Hippocampal formation (tissue), 2 donors: ENCODE data around the gene ZSCAN22.
"Not testable (repeated sequence)": the region's sequence is repeated elsewhere in the genome, so short reads cannot be mapped to it uniquely, and the experiment has no call there.

ENCODE experiments used
- DNase-seq, 2 donors: peaks; one replicate each; lab custom pipeline; 2025; lab: John Stamatoyannopoulos, UW

ZSCAN22 gene

DNA sequence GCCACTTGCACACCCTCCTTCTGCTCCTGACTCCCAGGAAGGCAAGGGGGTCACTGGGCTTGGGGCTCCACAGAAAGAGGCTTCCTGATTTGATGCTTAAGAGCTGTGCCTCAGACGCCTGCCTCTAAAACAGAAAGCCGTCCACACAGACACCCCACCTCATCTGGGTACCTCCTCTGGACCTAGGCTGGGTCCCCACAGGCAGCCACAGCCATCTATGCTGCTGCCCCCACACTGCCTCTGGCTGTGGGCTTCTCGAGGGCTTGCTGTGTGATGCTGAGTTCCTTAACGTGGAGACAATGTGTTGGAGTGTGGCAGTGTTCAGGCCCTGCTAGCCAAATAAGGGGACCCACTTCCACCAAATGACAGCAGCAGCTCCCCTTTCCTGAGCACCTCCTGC is 8.5 kb upstream of the ZSCAN22 start:
- no peak for DNase-seq

DNA sequence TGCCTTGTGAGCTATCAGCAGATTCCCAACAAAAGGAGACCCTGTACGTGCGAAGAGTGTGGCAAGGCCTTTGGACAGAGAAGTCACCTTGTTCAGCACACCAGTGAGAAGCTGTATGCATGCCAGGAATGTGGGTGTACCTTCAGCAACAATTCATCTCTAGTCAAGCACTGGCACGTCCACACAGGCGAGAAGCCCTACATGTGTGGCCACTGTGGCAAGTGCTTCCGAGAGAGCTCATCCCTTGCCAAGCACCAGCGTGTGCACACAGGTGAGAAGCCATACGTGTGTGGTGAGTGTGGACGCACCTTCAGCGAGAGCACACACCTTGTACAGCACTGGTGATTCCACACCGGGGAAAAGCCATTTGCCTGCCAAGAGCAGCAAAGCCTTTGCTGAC is 7.6 kb upstream of the ZSCAN22 start:
- DNase-seq = no peak

DNA sequence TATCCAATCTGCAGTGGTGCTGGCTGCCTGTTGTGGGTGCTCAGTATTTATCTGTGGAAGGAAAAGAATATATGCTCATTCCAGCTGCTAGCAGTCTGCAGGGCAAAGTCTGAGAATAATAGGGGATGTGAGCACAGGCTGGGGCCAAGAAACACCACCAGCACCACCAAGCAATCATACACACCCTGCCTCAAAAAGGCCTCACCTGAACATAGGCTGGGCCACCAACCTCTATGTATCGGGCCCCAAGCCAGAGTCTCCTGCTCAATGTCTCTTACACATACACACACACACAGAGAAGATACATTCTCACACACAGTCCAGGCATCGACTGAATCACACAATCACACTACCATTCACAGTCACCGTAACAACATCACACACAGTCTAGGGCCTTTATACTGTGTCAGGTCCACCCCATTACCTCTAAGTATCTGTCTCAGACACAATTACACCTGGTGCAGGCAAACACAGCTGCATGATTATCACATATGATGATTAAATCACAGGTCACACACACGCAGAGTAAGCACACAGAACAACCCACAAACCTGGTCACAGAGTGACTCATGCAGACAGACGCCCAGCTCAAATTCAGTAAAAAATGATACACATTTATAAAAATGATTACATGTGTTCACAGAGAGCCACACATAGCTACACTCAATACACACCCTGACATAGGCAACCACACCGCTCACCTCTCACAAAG is 1.3 kb upstream of the ZSCAN22 start:
- DNase-seq = no peak

DNA sequence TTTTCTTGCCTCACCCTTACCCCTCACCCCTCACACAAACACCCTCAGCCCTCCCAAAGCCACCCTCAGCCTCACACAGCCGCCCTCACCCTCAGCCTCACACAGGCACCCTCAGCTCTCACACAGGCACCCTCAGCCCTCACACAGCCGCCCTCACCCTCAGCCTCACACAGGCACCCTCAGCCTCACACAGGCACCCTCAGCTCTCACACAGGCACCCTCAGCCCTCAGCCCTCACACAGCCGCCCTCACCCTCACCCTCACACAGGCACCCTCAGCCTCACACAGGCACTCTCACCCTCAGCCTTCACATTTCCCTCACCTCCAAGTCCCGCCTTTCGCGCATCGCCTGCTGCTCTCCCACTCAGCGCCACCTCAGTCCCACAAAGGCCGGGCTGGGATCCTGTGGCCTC is 287 bp upstream of the ZSCAN22 start:
- DNase-seq = no peak

DNA sequence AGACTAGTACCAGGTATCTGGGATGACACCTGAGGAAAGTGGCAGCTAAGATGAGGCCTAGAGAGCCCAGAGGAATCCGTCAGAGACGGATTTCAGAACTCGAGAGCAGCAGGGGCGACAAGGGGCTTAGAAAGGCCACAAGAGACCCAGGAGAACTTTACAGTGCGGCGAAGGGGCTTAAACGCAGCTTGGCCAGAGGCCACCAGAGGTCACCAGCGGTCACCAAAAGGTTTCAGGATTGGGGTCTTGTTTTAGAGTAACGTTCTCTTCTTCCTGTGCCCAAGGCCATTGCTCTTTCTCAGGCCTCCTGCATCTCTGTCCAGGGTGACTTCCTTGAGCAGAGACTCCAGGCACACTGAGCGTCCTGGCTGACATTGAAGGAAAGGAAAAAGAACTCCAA is 2.2 kb downstream of the ZSCAN22 start:
- DNase-seq = no peak

DNA sequence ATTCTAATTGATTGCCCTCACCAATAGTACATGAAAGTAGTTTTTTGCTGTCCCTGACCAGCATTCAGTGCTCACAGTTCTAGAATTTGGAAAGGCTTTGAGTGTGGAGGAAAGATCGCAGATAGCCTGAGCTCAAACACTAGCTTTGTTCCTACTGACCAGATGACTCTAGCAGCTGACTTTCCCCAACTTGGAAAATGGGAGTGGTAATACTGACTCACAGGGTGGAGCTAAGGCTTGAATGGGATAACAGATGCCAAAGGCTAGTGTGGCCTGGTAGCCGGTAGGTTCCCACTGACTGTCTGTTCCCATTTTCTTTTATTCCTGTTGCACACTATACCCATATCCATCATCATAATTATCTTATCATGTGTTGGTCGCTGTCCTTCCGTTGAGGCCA is 3.7 kb downstream of the ZSCAN22 start:
- DNase-seq = peak; percentile 29 to 75

DNA sequence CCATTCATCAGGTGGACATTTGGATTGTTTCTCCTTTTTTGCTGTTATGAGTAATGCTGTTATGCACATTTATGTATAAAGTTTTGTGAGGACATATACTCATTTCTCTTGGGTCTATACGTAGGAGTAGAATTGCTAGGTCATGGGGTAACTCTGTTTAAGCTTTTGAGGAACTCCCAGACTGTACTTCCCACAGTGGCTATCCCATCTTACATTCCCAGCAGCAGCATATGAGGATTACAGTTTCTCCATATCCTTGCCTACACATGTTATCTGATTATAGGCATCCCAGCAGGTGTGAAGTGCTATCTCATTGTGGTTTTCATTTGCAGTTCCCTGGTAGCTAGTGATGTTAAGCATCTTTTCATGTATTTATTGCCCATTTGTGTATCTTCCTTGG is 5.9 kb downstream of the ZSCAN22 start:
- no peak for DNase-seq

DNA sequence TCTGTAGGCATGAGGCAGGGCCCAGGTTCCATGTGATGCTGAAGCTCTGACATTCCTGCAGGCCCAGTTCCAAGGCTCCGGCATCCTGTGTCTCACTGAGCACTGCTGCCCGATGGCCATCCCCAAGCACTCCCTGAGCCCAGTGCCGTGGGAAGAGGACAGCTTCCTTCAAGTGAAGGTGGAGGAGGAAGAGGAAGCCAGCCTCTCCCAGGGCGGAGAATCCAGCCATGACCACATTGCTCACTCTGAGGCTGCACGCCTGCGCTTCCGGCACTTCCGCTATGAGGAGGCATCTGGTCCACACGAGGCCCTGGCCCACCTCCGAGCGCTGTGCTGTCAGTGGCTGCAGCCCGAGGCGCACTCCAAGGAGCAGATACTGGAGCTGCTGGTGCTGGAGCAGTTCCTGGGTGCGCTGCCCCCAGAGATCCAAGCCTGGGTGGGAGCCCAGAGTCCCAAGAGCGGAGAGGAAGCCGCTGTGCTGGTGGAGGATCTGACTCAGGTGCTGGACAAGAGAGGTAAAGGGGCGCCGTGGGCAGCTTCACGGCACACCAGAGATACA is 8.0 kb downstream of the ZSCAN22 start:
- DNase-seq = no peak

DNA sequence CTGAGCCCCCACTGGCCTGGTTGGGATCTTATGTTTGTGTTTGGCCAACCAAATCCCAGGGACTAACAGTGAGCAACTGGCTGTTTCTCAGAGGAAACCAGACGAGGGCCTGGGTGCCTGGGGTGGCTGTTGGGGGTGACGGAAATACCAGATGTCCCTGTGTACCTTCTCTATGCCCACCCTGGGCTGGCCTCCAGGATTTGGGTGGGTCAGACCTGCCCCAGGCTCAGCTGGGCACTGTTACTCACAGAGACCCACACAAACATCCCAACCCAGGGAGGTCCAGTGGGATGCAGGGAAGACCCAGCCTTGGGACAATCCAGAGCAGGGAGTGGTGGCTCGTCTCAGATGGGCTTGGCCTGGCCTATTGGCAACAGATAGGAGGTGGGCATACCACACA is 8.8 kb downstream of the ZSCAN22 start:
- DNase-seq = no peak

DNA sequence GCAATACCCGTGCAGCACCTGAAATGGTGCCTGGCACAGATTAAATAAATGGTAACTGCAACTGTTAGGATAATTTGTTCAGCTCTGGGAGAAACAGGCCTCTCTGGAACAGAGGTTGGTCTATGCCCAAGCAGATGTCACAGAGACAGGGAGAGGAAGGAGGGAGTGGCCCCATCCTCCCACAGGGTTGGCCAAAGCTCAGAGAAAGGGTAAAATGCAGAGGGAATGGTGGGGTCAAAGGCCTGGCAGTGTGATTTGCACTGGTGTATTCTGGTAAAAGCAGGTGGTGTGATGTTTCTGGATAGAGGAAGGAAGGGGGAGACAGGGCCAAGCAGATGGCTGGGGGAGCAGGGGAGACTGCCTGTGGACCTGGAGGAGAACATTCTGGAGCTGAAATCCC is 9.4 kb downstream of the ZSCAN22 start:
- no peak for DNase-seq

DNA sequence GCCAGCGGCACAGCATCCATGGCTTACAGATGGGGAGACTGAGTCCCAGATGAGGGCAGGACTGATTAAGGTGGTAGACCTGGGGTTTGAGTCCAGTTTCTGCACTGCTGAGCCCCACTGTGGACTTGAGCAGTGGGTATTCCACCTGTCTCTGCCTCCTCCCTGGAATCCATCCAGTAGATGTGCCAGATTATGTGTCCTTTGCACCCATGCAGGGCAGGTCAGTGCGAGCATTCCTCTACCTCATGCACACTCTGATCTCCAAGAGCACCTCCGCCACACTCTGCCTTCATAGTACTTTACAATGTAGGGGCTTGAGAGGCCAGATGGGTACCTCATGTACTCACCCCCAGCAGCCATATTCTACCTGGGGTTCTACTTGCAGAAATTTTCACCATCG is 10.0 kb downstream of the ZSCAN22 start:
- DNase-seq = no peak

DNA sequence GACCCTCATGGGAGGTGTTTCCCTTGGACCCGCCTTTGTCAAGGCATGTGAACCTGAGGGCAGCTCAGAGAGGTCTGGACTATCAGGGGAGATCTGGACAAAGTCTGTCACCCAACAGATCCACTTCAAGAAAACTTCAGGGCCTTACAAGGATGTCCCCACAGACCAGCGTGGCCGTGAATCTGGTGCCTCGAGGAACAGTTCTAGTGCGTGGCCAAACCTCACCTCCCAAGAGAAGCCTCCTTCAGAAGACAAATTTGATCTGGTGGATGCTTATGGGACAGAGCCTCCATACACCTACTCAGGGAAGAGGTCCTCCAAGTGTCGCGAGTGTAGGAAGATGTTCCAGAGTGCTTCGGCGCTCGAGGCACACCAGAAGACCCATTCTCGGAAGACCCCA is 11.5 kb downstream of the ZSCAN22 start:
- DNase-seq = no peak

DNA sequence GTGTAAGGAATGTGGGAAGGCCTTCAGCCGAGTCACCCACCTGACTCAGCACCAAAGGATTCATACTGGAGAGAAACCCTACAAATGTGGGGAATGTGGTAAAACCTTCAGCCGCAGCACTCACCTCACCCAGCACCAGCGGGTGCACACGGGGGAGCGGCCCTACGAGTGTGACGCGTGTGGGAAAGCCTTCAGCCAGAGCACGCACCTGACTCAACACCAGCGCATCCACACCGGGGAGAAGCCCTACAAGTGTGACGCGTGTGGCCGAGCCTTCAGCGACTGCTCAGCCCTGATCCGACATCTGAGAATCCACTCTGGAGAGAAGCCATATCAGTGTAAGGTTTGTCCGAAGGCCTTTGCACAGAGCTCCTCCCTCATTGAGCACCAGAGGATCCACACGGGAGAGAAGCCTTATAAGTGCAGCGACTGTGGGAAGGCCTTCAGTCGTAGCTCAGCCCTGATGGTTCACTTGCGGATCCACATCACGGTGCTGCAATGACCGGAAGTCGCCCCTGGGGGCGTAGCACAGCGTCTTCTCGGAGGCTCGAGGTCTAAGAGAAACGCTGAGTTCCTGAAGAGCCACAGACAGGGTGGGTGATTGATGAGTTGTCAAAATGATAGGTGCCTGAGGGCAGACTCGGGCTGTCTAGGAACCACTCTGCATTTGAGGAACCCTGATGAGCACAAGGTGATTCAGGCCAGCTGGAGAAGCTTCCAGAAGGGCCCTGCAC is 12.2 kb downstream of the ZSCAN22 start:
- DNase-seq = no peak

DNA sequence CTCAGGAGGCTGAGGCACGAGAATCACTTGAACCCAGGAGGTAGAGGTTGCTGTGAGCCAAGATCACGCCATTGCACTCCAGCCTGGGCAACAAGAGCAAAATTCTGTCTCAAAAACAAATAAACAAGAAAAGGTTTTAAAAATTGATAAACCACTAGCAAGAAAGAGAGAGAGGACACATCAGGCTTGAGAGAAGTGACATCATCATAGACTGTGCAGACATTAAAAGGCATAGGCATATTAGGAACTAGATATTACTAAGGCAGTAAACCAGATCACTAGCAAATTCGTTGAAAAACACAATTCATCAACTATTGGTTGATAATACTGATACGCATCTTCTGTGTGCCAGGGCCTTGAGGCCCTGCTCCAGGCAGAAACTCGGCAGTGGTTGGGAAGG is 18.8 kb downstream of the ZSCAN22 start:
- DNase-seq = no peak

DNA sequence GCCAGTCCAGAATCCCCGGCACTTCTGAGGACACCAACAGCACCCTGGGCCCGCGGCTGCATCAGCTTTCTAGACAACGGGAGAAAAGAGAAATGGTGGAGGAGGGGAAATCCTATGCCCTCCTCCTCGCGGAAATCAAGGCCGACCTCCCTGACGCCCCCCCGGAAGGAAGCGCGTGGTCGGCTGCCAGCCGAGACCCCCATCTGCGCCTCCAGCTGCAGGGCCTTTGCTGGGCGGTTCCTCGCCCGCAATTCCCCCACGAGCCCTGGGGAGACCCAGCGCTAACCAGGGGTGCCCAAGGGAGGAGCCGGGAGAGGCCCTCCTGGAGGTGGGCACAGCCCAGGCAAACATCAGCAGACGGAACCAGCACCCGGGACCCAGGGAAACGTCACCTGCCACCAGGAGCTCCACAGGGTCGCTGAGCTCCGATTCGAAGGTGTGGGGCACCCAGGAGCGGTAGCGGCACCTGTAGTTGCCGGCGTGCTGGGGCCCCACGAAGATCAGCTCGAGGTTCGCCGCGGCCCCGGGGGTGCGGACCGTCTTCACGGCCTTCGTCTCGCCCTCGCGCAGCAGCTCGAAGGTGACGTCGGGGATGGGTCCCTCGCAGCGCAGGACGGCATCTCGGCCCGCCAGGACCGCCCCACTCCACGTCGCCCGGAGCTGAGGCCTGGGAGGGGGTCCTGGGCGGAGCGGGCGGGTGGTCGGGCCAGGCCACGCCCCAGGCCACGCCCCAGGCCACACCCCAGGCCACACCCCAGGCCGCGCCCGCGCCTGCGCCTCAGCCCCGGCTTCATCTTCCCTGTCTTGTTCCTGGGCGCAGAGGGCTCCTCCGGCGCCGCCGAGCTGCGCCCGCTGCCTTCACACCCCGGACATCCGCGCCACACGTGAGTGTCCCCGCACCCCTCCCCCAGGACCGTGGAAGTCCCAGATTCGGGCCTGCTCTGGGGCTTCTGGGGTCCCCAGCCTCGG is 20.5 kb downstream of the ZSCAN22 start:
- peak; percentile 55 to 80 for DNase-seq

DNA sequence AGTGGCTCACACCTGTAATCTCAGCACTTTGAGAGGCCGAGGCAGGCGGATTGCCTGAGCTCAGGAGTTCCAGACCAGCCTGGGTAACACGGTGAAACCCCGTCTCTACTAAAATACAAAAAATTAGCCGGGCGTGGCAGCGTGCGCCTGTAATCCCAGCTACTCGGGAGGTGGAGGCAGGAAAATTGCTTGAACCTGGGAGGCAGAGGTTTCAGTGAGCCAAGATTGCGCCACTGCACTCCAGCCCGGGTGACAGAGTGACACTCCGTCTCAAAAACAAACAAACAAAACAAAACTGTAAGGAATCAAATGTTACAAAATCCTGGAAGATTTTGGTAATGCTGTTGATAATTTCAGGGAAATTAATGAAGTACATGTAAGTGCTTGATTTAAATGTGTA is 21.3 kb downstream of the ZSCAN22 start:
- DNase-seq = not testable (repeated sequence)

DNA sequence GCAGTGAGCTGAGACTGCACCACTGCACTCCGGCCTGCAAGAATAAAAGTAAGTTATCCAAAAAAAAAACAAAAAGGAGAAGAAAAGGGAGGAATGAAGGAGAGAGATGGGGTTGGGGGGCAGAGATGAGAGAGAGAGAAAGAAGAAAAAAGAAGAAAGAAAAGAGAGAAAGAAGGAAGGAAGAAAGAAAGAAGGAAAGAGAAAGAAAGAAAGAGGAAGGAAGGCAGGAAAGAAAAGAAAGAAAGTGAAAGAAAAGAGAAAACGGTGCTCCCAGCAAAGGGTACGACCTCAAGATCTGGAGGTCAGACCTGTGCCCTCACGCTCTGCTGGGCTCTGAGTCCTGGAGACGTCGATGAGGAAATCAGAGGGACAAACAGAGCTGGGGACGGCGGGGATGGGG is 22.8 kb downstream of the ZSCAN22 start:
- no peak for DNase-seq

DNA sequence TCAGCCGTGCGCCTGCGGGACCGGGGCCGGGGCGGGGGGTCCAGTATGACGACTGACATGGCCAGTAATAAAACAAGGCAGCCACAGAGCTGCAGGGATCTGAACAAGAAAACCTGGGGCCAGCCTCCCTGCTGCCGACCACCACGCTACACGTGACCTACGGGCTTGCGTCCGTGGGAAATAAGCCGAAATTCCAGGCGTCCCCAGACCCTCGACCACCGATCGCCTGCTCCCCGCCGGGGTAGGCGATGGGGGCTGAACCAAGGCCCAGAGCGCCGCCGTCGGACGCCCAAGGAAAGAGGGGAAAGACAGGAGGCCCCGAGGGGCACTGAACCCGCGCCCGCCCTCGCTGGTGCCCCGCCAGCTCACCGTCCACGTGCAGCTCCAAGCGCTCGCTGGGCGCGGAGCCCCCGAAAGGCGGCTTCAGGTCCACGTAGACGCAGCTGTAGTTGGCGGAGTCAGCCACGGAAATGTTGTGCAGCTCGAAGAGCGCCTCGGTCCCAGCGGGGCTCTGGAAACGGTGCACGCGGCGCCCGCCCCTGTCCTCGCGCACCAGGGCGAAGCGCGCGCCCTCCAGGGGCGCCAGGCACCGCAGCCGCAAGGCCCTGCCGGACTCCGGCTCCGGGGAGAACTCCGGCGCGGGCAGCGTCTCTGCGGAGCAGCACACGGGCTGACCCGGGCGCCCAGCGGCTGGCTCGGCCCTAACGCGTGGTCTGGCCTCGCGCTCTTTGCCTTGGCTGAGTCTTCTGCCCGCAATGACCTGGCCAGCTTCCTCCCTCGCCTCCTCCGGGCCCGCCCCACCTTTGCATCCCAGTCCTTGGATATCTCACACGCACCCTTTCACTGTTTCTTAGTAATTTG is 23.4 kb downstream of the ZSCAN22 start:
- DNase-seq = no peak

DNA sequence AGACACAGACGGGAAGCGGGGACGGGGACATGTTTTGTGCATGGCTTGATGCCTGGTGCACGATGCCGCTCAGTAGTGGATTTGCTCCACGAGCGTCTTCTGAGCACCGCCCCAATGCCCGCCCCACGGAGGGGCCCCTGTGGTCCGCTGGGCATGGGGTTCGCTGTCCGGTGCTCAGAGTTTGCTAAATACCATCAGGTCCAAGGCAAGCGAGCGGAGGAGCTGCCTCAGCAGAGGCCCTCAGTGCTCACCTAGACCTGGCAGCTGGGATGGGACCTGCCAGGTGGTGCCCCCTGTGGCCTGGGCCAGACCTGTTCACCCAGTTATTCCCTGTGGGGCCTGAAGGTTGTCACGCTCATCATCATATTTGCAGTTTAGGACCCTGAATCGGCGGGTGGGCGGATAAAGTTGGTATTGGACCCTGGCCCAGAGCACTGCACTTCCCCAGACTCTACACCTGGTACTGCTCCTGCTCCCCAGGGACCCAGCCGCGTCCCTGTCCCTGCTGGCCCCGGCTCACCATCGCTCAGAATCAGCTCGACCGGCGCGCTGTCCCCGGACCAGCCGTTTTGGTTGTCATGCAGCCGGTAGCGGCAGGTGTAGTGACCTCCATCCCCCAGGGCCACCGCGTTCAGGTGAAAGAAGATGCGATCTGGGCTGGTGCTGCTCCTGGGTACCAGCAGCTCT is 24.2 kb downstream of the ZSCAN22 start:
- no peak for DNase-seq

DNA sequence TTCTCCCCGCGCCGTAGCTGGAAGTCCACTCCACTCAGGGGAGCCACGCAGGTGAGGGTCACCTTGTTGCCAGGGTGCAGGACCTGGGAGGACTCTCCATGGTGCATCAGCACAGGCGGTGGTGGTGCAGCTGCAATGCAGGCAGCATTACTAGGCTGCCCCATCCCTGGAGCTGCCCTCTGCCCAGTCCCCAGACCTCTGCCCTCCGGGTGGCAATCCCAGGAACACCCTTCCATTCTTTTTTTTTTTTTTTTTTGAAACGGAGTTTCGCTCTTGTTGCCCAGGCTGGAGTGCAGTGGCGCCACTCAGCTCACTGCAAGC is 24.7 kb downstream of the ZSCAN22 start:
- DNase-seq = no peak
